Hindlimb muscle (tissue), 1 donor: Measurements from ENCODE around the gene RPRD2. TPM values are rescaled to one million over a fixed set of nuclear protein-coding genes. Genes with fewer than 3 reads are reported as not detected.

Source experiments
- DNase-seq: peaks from one replicate; pipeline ENCODE4 v3.0.0-alpha.2; 2013
- polyA plus RNA-seq: library from polyadenylated mRNA; unstranded; fragments of 120-200 nt; gene quantifications from one replicate; pipeline ENCODE4 v1.2.1, GENCODE V29; 2013; ENCODE audit not compliant: insufficient read length

RPRD2 gene
- polyA plus RNA-seq, 1 donor: 30.1 TPM

GRCh38 chr1:150473659-150474058 lies 109.7 kb downstream of the RPRD2 start:
- no peak for DNase-seq

DNA sequence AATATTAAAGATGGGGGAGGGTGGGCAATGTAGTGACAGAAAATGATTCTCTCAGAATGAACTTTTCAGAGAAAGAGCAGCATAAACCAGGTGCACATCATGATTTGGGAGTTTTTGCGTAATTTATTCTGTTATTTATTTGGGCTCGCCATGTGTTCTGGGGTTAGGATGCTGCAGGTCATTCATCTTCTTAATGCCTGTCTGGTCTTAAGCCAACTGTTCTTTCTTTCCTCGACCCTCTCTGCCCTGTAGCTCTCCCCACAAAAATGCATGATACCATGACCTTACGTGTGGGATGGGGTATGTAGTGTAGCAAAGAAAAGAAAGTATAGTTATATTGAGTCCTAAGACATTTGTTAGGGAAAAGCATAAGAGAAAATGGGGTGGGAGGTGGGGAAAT lies 110.9 kb downstream of the RPRD2 start:
- no peak for DNase-seq

- DNase-seq: no peak
Observed at GRCh38 chr1:150476754-150477153, 112.8 kb downstream of the RPRD2 start.

GRCh38 chr1:150477320-150477719 lies 113.4 kb downstream of the RPRD2 start:
- DNase-seq: no peak

GRCh38 chr1:150477733-150478132 lies 113.8 kb downstream of the RPRD2 start:
- DNase-seq: no peak

DNA sequence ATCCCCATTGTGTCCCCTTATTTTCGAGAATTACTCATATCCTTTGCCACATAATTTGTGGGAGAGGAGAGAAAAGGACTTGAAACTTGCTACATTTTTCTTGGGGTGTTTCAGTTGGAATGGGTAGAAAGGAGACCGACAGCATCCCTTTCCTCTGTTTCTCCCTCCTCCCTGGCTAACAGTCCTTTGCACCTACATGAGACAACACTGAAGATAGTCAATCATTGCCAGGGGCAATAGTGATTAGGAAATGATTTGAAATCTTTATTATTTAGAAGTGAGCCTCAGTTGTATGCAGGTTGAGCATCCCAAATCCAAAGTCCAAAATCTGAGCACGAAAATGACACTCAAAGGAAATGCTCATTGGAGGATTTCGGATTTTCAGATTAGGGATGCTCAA lies 115.4 kb downstream of the RPRD2 start:
- DNase-seq: no peak

- DNase-seq: no peak
Observed at GRCh38 chr1:150479927-150480352, 116.0 kb downstream of the RPRD2 start.

- DNase-seq: no peak
Observed at GRCh38 chr1:150484431-150484830, 120.5 kb downstream of the RPRD2 start.

DNA sequence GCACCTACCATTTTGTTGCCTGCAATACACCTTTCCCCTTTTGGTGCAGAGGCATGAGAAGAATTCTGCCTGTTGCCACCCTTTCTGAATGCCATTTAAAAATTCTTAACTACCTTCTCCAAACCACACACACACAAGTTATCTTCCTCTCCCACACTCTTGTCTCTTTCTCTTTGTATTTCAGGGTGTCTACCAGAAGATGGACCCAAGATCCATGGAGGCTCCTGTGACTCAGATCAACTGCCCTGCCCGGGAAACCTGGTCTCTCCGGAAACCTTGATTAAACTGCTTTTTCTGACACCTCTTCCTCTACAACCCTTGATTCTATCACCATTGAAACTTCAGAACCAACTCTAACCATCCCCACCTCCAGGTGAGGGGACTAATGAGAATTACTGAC lies 120.9 kb downstream of the RPRD2 start:
- no peak for DNase-seq

DNA sequence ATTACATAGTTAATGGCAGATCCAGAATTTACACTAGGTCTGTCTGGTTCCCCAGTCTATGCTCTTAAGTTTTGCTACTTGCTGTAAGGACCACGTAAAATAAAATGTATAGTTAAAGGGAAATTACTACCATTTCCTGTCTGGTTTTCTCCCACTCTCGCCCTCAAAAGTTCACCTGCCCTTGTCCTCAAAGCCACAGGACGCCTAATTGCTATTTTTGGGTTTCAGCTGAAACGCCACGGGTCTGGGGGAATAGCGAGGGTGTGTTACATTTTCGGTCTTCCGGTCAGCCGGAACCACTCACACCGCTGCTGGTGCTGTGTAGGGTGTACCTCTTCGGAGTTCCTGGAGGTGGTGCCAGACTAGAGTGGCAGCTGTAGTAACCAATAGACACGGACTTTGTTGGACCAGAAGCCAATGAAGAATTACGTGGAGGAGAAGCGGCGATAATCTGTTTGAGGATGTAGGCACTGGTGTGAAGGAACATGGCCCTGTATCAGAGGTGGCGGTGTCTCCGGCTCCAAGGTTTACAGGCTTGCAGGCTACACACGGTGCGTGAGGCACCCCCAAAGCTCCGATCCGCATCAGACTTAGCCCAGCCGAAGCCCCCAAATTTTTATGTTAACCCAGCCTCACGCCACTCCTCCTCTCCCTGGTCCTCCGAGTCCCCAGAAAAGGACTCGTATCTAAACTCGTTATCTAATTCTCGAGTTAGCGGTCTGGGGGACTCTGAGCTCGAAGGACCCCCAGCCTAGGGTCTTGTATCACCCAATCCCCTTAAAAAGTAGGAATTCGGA lies 123.2 kb downstream of the RPRD2 start, which contains the start of gene TARS2:
TSS of gene TARS2 (plus strand) at position 454 of the 797 bp plus-strand sequence. CDS start at position 486, 32 bp downstream.
- DNase-seq: peak; percentile 96

DNA sequence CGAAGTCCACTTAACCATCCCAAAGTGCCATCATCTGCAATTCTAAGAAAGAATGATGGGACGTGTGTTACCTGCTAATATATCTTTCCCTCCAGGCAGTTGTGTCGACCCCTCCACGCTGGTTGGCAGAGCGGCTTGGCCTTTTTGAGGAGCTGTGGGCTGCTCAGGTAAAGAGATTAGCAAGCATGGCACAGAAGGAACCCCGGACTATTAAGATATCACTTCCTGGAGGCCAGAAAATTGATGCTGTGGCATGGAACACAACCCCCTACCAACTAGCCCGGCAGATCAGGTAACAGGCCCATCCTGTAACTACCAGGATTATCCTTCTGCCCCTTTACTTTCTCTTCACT lies 123.8 kb downstream of the RPRD2 start:
- no peak for DNase-seq

- no peak for DNase-seq
Observed at GRCh38 chr1:150493175-150493574, 129.2 kb downstream of the RPRD2 start.

- no peak for DNase-seq
Observed at GRCh38 chr1:150498342-150498741, 134.4 kb downstream of the RPRD2 start.

DNA sequence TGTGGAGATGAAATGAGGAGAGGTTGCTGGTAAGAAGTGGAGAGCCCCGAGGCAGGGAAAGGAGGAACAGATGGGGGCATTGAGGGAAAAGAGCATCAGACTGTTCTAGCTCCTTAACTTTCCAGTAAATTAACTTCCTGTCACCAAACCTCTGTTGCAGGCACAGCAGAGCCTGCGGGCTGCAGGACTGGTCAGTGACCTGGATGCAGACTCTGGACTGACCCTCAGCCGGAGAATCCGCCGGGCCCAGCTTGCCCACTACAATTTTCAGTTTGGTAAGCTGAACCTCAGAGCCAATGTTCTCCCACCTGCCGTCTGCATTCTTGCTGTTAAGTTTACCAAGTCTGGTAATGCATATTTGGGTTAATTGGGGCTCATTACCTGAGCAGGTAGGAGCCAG lies 141.5 kb downstream of the RPRD2 start:
- DNase-seq: no peak

GRCh38 chr1:150507912-150508864 lies 144.2 kb downstream of the RPRD2 start, which contains the start of gene ECM1:
Gene ECM1 (plus strand): TSS chr1:150508109. CDS start chr1:150508210, 101 bp downstream.
- DNase-seq: no peak

DNA sequence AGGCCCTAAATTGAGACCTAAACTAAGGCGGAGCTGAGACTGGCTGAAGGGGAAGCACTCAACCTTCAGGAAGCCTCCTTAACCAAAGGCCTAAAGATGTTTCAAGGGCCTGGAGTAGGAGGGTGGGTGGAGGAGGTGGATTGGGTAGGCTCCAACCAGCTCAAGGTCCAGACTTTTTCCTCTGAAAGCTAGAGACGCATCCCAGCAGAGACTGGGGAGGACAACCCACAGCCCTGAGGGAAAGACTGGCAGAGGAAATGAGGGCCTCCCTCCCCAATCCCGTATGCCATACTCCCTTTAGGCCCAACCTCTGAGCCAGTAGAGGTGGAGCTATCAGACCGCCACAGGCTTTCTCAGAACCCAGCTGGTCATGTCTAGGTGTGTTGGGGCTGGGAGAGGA lies 145.0 kb downstream of the RPRD2 start:
- no peak for DNase-seq

DNA sequence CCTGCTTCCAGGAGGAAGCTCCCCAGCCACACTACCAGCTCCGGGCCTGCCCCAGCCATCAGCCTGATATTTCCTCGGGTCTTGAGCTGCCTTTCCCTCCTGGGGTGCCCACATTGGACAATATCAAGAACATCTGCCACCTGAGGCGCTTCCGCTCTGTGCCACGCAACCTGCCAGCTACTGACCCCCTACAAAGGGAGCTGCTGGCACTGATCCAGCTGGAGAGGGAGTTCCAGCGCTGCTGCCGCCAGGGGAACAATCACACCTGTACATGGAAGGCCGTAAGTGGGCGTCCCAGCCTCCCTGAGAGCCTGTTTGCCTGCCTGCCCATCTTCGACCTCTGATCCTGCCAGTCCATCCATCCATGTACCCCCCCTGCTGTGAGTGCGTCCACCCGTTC lies 147.6 kb downstream of the RPRD2 start:
- no peak for DNase-seq

- DNase-seq: no peak
Observed at GRCh38 chr1:150511985-150512660, 148.2 kb downstream of the RPRD2 start.

DNA sequence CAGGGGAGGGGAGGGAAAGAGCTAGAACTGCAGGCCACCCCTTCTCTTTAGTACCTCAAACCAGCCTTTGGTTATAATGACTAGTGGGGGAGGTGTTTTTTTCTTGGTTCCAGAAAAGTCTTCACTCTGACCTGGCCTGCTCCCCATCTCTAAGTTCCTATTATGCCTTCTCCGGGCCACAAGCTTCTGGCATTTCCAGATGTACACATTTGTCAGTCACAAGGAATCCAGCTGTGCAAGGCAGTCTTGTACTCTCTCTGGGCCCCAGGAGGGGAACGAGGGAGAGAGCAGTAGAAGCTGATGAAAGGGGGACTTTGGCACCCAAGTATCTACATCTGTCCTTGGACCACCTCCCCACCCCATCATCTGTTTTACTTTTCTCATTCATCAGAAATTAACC lies 148.9 kb downstream of the RPRD2 start:
- no peak for DNase-seq

DNA sequence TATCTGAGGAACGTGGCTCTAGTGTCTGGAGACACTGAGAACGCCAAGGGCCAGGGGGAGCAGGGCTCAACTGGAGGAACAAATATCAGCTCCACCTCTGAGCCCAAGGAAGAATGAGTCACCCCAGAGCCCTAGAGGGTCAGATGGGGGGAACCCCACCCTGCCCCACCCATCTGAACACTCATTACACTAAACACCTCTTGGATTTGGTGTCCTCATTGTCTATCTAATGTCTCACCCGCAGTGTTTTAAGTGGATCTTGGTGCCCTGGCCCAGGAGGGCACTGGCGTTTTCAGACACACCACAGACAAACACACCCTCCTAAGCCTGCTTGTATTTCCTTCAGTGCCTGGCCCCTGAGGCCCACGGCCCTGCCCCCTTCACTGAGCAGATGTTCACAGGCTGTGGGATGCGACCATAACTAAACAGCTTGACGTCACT lies 149.4 kb downstream of the RPRD2 start:
- DNase-seq: no peak

DNA sequence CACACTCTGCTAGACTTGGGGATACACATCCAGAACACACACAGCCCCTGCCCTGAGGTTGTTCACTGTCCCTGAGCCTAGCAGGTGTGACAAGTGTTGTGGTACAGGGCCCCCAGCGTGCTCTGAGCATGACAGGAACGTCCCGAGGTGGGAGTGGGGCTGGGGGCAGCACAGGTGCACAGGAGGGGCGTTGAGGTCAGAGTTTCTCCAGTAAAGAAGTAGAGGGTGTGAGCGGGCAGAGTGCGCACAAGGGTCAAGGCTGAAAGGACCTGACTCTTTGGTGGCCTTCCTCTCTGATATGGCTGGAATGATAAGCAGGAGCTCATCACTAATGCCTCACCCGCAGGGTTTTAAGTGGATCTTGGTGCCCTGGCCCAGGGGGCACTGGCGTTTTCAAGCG lies 150.3 kb downstream of the RPRD2 start:
- DNase-seq: no peak

DNA sequence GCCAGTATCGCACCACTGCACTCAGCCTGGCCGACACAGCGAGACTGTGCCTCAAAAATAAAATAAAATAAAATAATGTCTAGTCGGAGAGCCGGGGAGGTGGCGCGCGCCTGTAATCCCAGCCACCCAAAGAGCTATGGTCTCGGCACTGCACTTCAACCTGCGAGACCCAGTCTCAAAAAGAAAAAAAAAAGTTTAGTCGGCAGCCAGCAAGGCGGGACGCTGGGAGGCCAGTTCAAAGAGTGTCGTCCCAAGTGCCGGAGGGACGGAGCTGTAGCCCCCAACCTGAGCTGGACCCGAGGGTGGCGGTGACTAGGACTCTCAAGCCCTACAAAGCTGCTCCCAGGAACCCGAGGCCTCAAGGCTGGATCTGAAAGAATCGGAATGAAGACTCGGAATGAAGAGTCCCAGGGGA lies 151.0 kb downstream of the RPRD2 start:
- DNase-seq: no peak
